Daoy (cell line): Measurements from ENCODE around the gene TTC1. TPM values are rescaled to one million over a fixed set of nuclear protein-coding genes. Genes with fewer than 3 reads are reported as not detected.
"Not testable (repeated sequence)": the region's sequence is repeated elsewhere in the genome, so short reads cannot be mapped to it uniquely, and the experiment has no call there.

Source experiments
- DNase-seq: peaks from one replicate; pipeline ENCODE4 v3.0.0-alpha.2; 2015; ENCODE audit warnings: low read depth
- total RNA-seq: library from RNA; depleted of rRNA; stranded (reverse); fragments of >200 nt; shearing (Covaris generic); gene quantifications from 2 replicates; pipeline ENCODE4 v1.2.3, GENCODE V29; 2014; rRNA removed

The TTC1 gene
- 128 and 131 TPM in 2 replicates for total RNA-seq

GRCh38 chr5:160008877-160009590, at the start of gene TTC1:
Gene TTC1, plus strand, starts transcription at chr5:160009139. Its CDS starts 1,390 bp downstream, at chr5:160010529.
- DNase-seq: peak; percentile 99

- no peak for DNase-seq
These were observed 47.5 kb upstream of the TTC1 start for GRCh38 chr5:159961176-159962160.

- no peak for DNase-seq
These were observed 46.7 kb upstream of the TTC1 start for GRCh38 chr5:159962214-159962613.

GRCh38 chr5:159963935-159964334, 45.0 kb upstream of the TTC1 start:
- no peak for DNase-seq

- DNase-seq: peak; percentile 86
These were observed 43.7 kb upstream of the TTC1 start for GRCh38 chr5:159965031-159965837.

- not testable (repeated sequence) for DNase-seq
These were observed 43.2 kb upstream of the TTC1 start for GRCh38 chr5:159965838-159966128.

- no peak for DNase-seq
These were observed 39.0 kb upstream of the TTC1 start for GRCh38 chr5:159969966-159970365.

- DNase-seq: no peak
These were observed 37.9 kb upstream of the TTC1 start for GRCh38 chr5:159971038-159971437.

- no peak for DNase-seq
These were observed 37.4 kb upstream of the TTC1 start for GRCh38 chr5:159971514-159971913.

GRCh38 chr5:159971931-159972461, 36.9 kb upstream of the TTC1 start:
- DNase-seq: no peak

GRCh38 chr5:159972538-159973362, 36.2 kb upstream of the TTC1 start:
- no peak for DNase-seq

- DNase-seq: peak; percentile 92
These were observed 33.4 kb upstream of the TTC1 start for GRCh38 chr5:159975462-159976019.

- DNase-seq: no peak
These were observed 32.0 kb upstream of the TTC1 start for GRCh38 chr5:159976921-159977320.

- no peak for DNase-seq
These were observed 30.6 kb upstream of the TTC1 start for GRCh38 chr5:159978358-159978757.

GRCh38 chr5:159982421-159983173, 26.3 kb upstream of the TTC1 start:
- DNase-seq: no peak

- DNase-seq: peak; percentile 87
These were observed 21.8 kb upstream of the TTC1 start for GRCh38 chr5:159987031-159987674.

GRCh38 chr5:159990506-159990905, 18.4 kb upstream of the TTC1 start:
- no peak for DNase-seq

- DNase-seq: no peak
These were observed 16.4 kb upstream of the TTC1 start for GRCh38 chr5:159992566-159992965.

- no peak for DNase-seq
These were observed 15.7 kb upstream of the TTC1 start for GRCh38 chr5:159993194-159993593.
